Prostate gland (tissue), 2 donors: Measurements from ENCODE around the gene PAPSS1. TPM values are rescaled to one million over a fixed set of nuclear protein-coding genes. Genes with fewer than 3 reads are reported as not detected.

Experiments used
- DNase-seq: peaks from one replicate; pipeline ENCODE4 v3.0.0-alpha.2; 2019; ENCODE audit warnings: low spot score
- H3K27ac ChIP-seq, 2 donors: fragments of 200-600 bp; sonication (generic); 2 replicates each; pipeline ENCODE4 v1.5.1; 2017 to 2019
- H3K27me3 ChIP-seq: fragments of 200-600 bp; sonication (generic); replicated peaks from 2 replicates; pipeline ENCODE4 v1.5.1; 2019; ENCODE audit not compliant: insufficient read depth
- H3K36me3 ChIP-seq, 2 donors: fragments of 200-600 bp; sonication (generic); 1 replicate in 1 of 2; 2 replicates in 1 of 2; pipeline versions ENCODE4 v1.5.1 to v1.8.1; 2017 to 2019
- H3K4me1 ChIP-seq: fragments of 200-600 bp; sonication (generic); replicated peaks from 2 replicates; pipeline ENCODE4 v1.5.1; 2019
- H3K4me3 ChIP-seq, 2 donors: fragments of 200-600 bp; sonication (generic); 2 replicates each; pipeline ENCODE4 v1.5.1; 2017 to 2019
- H3K9me3 ChIP-seq: fragments of 200-600 bp; sonication (generic); 2 replicates; pipeline ENCODE4 v1.5.1; 2017
- CTCF ChIP-seq, 4 experiments: fragments of 200-600 bp in 2 of 4; fragments of 450-650 bp in 2 of 4; sonication (generic) in 2 of 4; IDR thresholded peaks; 1 replicate in 3 of 4; 2 replicates in 1 of 4; pipeline ENCODE4 v1.5.1; 2016 to 2019; ENCODE audit warnings: antibody characterized with exemption in 4 of 4, mild to moderate bottlenecking in 2 of 4, moderate library complexity in 2 of 4
- POLR2A ChIP-seq: fragments of 450-650 bp; IDR thresholded peaks from one replicate; pipeline ENCODE4 v1.6.1; 2016; ENCODE audit warnings: antibody characterized with exemption, mild to moderate bottlenecking
- POLR2AphosphoS5 ChIP-seq: sonication (generic); formaldehyde crosslinking; IDR thresholded peaks from one replicate; pipeline ENCODE4 v1.6.1; 2017; ENCODE audit warnings: antibody characterized with exemption
- WGBS: methylation state at CpG from one replicate; pipeline ENCODE4 v1.1.5; 2018; 5-methylcytosine and 5-hydroxymethylcytosine counted together
- intact Hi-C: fragments of 100-400 bp; cut with DNase I; formaldehyde crosslinking; loops from one replicate; pipeline ENCODE4 v1.14.2; 2022
- total RNA-seq, 2 donors: library from RNA; depleted of rRNA; stranded (reverse); fragments of >200 nt; gene quantifications; one replicate each; pipeline ENCODE4 v1.1.0, GENCODE V29; 2016

Gene PAPSS1
- total RNA-seq, 2 donors from 2014 or later = 38.3 to 74.6 TPM

- TF ChIP-seq POLR2A (no peak), CTCF (IDR thresholded peaks at IDR 0.05) (no peak), POLR2AphosphoS5 (no peak)
- intact Hi-C loops = no loop called here
- H3K27ac ChIP-seq = no peak overlapping the region
- no peaks in the 10 kb centered on the region for H3K4me1 ChIP-seq
- no peak for DNase-seq
- H3K36me3 ChIP-seq = no peaks in the 10 kb centered on the region
- H3K27me3 ChIP-seq = no peaks in the 10 kb centered on the region
- 36% methylated on average over 3 of the region's 3 CpGs for WGBS
- H3K9me3 ChIP-seq = no peaks in the 10 kb centered on the region
- H3K4me3 ChIP-seq = no peak overlapping the region
Measured at GRCh38 chr4:107599841-107600240, 120.2 kb downstream of the PAPSS1 start.

- WGBS = 81% methylated on average over 1 of the region's 1 CpG
- H3K27ac ChIP-seq = no peak overlapping the region
- no peak overlapping the region for H3K4me3 ChIP-seq
- H3K27me3 ChIP-seq = no peaks in the 10 kb centered on the region
- no peaks in the 10 kb centered on the region for H3K36me3 ChIP-seq
- intact Hi-C loops = no loop called here
- no peak for DNase-seq
- no peaks in the 10 kb centered on the region for H3K4me1 ChIP-seq
- H3K9me3 ChIP-seq = no peaks in the 10 kb centered on the region
- TF ChIP-seq POLR2A (no peak), POLR2AphosphoS5 (no peak), CTCF (IDR thresholded peaks at IDR 0.05) (no peak)
Measured at GRCh38 chr4:107593230-107593629, 126.8 kb downstream of the PAPSS1 start.

GRCh38 chr4:107592519-107592918, 127.5 kb downstream of the PAPSS1 start:
- H3K36me3 ChIP-seq = no peaks in the 10 kb centered on the region
- 68% methylated on average over 2 of the region's 2 CpGs for WGBS
- DNase-seq = no peak

DNA sequence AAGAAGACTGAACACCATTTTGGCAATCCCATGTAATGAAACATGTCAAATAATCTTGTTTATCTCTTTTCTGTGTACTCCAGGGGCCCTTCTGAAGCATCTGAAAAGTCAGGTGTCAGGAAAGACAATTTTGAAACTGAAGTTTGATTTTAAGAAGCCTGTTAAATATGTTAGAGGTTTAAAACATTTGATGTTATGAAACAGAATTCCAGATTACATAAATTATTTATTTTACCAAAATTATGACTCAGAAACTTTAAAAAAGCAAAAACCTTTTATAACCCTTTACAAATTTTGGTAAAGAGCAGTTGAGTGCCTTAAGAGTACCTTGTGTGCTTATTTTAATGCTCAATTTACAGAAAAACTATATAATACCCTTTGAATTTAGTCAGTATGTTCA, 130.8 kb downstream of the PAPSS1 start:
- DNase-seq = no peak
- no peak for TF ChIP-seq CTCF (IDR thresholded peaks at IDR 0.05)
- no peaks in the 10 kb centered on the region for H3K36me3 ChIP-seq
- no peak overlapping the region for H3K4me3 ChIP-seq
- no peaks in the 10 kb centered on the region for H3K9me3 ChIP-seq
- H3K27me3 ChIP-seq = no peaks in the 10 kb centered on the region
- no peaks in the 10 kb centered on the region for H3K4me1 ChIP-seq
- no peak overlapping the region for H3K27ac ChIP-seq
- intact Hi-C loops = no loop called here

More at GRCh38 chr4:107592519-107592918, 127.5 kb downstream of the PAPSS1 start:
- intact Hi-C loops = no loop called here
- Histone ChIP-seq H3K4me1 (no peaks in the 10 kb centered on the region), H3K9me3 (no peaks in the 10 kb centered on the region), H3K27ac (no peak overlapping the region), H3K27me3 (no peaks in the 10 kb centered on the region), H3K4me3 (no peak overlapping the region)
- TF ChIP-seq CTCF (IDR thresholded peaks at IDR 0.05) (no peak), POLR2A (no peak), POLR2AphosphoS5 (no peak)

GRCh38 chr4:107586371-107586770, 133.7 kb downstream of the PAPSS1 start:
- no peaks in the 10 kb centered on the region for H3K27me3 ChIP-seq
- no peaks in the 10 kb centered on the region for H3K4me1 ChIP-seq
- no peak overlapping the region for H3K4me3 ChIP-seq
- no peaks in the 10 kb centered on the region for H3K36me3 ChIP-seq
- TF ChIP-seq POLR2A = no peak
- WGBS = 67% methylated on average over 4 of the region's 4 CpGs
- no peak overlapping the region for H3K27ac ChIP-seq
- DNase-seq = no peak
- intact Hi-C loops = no loop called here
- H3K9me3 ChIP-seq = no peaks in the 10 kb centered on the region
